Hepatocyte (in vitro differentiated cells): ENCODE measurements around the gene NUDT4B. TPM values are rescaled to one million over a fixed set of nuclear protein-coding genes. Genes with fewer than 3 reads are reported as not detected.
"Not testable (repeated sequence)": the region's sequence is repeated elsewhere in the genome, so short reads cannot be mapped to it uniquely, and the experiment has no call there.

Source experiments
- DNase-seq: peaks from one replicate; pipeline ENCODE4 v3.0.0-alpha.2; 2016; ENCODE audit warnings: low spot score
- H2AFZ ChIP-seq: fragments of 200-600 bp; sonication (generic); 2 replicates; pipeline ENCODE4 v1.6.0; 2016; ENCODE audit warnings: antibody characterized with exemption, mild to moderate bottlenecking
- H3K27ac ChIP-seq: fragments of 200-600 bp; sonication (generic); 2 replicates; pipeline ENCODE4 v1.5.1; 2016; ENCODE audit warnings: mild to moderate bottlenecking
- H3K27me3 ChIP-seq: fragments of 200-600 bp; sonication (generic); 2 replicates; pipeline ENCODE4 v1.6.1; 2016
- H3K36me3 ChIP-seq: fragments of 200-600 bp; sonication (generic); replicated peaks from 2 replicates; pipeline ENCODE4 v1.5.1; 2016; ENCODE audit warnings: low read depth; ENCODE audit not compliant: insufficient read depth
- H3K4me1 ChIP-seq: fragments of 200-600 bp; sonication (generic); 2 replicates; pipeline ENCODE4 v1.5.1; 2016; ENCODE audit warnings: mild to moderate bottlenecking, moderate library complexity; ENCODE audit not compliant: insufficient read depth
- H3K4me2 ChIP-seq: fragments of 200-600 bp; sonication (generic); 2 replicates; pipeline ENCODE4 v1.6.0; 2016
- H3K4me3 ChIP-seq: fragments of 200-600 bp; sonication (generic); 2 replicates; pipeline ENCODE4 v1.5.1; 2016; ENCODE audit warnings: mild to moderate bottlenecking
- H3K79me2 ChIP-seq: fragments of 200-600 bp; sonication (generic); 2 replicates; pipeline ENCODE4 v1.6.0; 2017; ENCODE audit warnings: mild to moderate bottlenecking
- H3K9me2 ChIP-seq: fragments of 200-600 bp; sonication (generic); replicated peaks from 2 replicates; pipeline ENCODE4 v1.6.0; 2017; ENCODE audit warnings: mild to moderate bottlenecking; ENCODE audit not compliant: insufficient read depth
- H3K9me3 ChIP-seq: fragments of 200-600 bp; sonication (generic); 2 replicates; pipeline ENCODE4 v1.5.1; 2016; ENCODE audit warnings: low read depth, mild to moderate bottlenecking
- H4K20me1 ChIP-seq: fragments of 200-600 bp; sonication (generic); 2 replicates; pipeline ENCODE4 v1.6.0; 2016; ENCODE audit warnings: mild to moderate bottlenecking; ENCODE audit not compliant: insufficient read depth, poor library complexity, severe bottlenecking
- WGBS: methylation state at CpG from one replicate; pipeline ENCODE4 v1.1.6; 2016; ENCODE audit warnings: low lambda C conversion rate; ENCODE audit errors: missing lambda C conversion rate; 5-methylcytosine and 5-hydroxymethylcytosine counted together
- polyA plus RNA-seq: library from polyadenylated mRNA; unstranded; fragments of >200 nt; fragmentation: Nextera tagmentation; extraction: Ambion mirVana; gene quantifications from 2 replicates; pipeline ENCODE4 v1.2.1, GENCODE V29; 2016
- total RNA-seq: library from RNA; depleted of rRNA; stranded (reverse); fragments of >200 nt; gene quantifications from 2 replicates; pipeline ENCODE4 v1.2.3, GENCODE V29; 2014

The NUDT4B gene
- total and polyA plus RNA-seq, 2 experiments from 2014 or later: 11.6 to 107 TPM

DNA sequence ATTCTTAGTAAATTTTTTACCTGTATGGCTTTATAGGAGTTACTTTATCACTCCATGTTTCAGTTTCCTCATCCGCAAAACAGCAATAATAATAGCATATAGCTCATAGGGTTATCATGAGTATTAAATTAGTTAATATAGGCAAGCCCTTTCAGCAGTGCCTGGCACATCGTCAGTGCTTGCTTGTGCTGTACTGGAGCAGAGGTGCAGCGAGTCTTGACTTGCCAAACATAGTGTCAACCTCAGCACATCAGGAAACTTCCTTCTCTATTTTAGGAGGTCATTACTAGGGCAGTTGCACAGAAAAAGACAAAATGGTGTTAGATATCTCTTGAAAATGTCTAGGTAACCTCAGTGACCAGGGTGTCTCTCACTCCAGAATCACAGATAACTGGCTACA lies 33.1 kb upstream of the NUDT4B start:
- not testable (repeated sequence) for H3K4me3 ChIP-seq, H3K4me2 ChIP-seq, H3K9me2 ChIP-seq, H2AFZ ChIP-seq, H4K20me1 ChIP-seq, H3K4me1 ChIP-seq, H3K27me3 ChIP-seq, H3K27ac ChIP-seq, H3K36me3 ChIP-seq, DNase-seq, H3K9me3 ChIP-seq, H3K79me2 ChIP-seq
- WGBS: no CpG with 5 or more reads among the region's 3 CpGs

DNA sequence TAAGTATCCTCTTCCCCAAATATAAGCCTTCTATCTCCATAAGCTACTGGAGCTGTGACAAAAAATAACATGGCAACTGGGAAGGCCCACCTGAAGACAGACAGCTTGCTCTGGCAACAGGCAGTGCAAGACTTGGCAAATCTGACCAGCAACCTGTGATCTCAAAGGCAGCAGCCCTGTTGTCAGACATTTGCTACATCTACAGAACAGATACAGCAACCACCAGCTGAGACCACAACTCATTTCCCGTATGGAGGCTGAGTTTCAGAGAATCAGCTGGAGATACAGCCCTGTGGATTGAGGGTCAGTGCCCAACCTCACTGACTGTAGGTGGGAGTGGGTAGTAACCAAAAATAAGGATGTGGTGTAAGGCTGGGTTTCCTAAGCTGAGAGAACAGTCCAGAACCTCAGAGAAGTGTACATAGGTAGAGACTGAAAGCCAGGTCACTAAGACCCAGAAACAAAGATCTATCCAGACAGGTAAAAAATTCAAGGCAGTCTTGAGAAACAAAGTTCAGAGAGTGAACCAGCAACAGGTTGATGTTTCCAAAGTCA lies 31.5 kb upstream of the NUDT4B start:
- not testable (repeated sequence) for H3K27me3 ChIP-seq, H3K4me3 ChIP-seq, DNase-seq, H3K4me1 ChIP-seq, H3K9me3 ChIP-seq, H4K20me1 ChIP-seq, H2AFZ ChIP-seq, H3K27ac ChIP-seq, H3K9me2 ChIP-seq, H3K79me2 ChIP-seq, H3K36me3 ChIP-seq, H3K4me2 ChIP-seq
- no CpG with 5 or more reads among the region's 1 CpG for WGBS

DNA sequence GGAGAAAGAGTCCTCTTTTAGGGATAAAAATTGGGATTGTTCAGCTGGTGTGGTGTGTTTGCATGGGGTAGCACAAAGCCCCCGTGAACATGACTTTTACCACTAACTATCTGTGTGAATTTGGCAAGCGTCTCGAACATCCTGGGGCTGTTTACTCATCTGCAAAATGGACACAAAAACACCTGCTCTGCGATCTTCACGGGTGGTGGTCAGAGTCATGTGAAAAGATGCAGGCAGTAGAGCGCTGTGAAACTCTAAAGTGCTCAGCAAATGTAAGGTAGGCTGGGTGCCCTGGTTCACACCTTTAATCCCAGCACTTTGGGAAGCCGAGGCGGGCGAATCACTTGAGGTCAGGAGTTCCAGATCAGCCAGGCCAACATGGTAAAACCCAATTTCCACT lies 27.7 kb upstream of the NUDT4B start:
- H3K79me2 ChIP-seq, H3K9me3 ChIP-seq: not testable (repeated sequence)
- no CpG with 5 or more reads among the region's 9 CpGs for WGBS

DNA sequence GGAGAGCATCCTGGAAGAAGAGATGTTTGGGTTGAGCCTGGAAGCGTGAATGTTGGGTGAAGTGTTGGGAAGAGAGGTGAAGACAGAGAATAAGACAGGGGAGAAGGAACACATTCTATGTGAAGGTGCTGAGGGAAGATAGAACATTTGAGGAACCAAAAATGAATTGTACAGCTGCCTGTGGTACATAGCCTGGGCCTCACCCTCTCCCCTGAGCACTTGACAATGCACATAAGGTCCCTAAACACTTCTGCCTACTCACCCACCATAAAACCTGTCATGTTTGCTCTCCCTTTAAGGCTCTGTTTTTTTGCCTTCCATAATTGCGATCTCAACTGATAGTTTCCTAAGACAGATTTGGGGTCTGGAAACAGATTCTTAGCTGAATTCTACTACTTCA lies 25.8 kb upstream of the NUDT4B start:
- 100% methylated on average over 1 of the region's 2 CpGs for WGBS
- H3K4me2 ChIP-seq: not testable (repeated sequence)

More for the DNA sequence above, 27.7 kb upstream of the NUDT4B start:
- H3K36me3 ChIP-seq, H3K9me2 ChIP-seq, H3K4me3 ChIP-seq, H3K27ac ChIP-seq, H4K20me1 ChIP-seq, H3K4me1 ChIP-seq, H3K27me3 ChIP-seq, H3K4me2 ChIP-seq, DNase-seq, H2AFZ ChIP-seq: not testable (repeated sequence)

DNA sequence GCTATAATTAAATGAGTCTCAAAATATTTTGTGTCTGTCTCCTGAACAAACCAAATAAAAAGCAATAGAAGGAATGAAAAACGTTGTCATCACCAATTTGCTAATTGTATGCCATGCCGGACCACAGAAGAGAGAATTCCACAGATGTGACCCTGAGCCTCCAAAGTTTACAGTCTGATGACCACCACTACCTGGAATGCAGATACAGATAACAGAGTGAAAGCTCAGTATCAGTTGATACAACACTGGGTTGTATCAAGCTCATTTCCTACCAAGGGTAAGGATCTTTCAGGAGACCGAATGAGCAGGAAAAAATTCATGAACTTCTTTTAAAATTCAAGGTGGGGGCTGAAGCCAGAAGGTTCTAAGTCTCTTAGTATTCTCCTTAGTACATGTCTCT lies 25.1 kb upstream of the NUDT4B start:
- H3K9me2 ChIP-seq, H3K9me3 ChIP-seq, H3K36me3 ChIP-seq, H3K79me2 ChIP-seq, H3K27ac ChIP-seq, H2AFZ ChIP-seq, H3K4me1 ChIP-seq, H4K20me1 ChIP-seq, DNase-seq, H3K4me2 ChIP-seq, H3K27me3 ChIP-seq, H3K4me3 ChIP-seq: not testable (repeated sequence)
- no CpG with 5 or more reads among the region's 3 CpGs for WGBS

More for the DNA sequence above, 25.8 kb upstream of the NUDT4B start:
- H3K27me3 ChIP-seq, DNase-seq, H3K9me3 ChIP-seq, H3K79me2 ChIP-seq, H3K4me3 ChIP-seq, H3K36me3 ChIP-seq, H4K20me1 ChIP-seq, H2AFZ ChIP-seq, H3K27ac ChIP-seq, H3K4me1 ChIP-seq, H3K9me2 ChIP-seq: not testable (repeated sequence)

DNA sequence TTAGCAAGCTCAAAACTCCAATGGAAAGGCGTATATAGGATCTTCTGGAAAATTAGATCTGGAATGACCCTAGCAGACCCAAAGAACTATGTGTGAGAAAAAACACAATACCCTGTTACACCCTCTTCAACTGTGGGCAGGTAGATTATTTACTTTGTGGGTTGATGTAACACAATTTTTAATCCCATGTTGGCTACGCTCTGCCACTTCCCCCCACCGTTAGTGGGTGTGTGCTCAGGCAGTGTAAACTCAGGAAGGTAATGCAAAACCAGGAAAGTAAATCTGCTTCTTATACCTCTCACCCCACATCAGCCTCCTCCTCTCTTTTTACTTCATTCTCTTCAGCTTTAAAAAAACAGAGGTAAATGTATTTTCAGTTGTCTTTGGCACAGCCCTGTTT lies 23.7 kb upstream of the NUDT4B start:
- not testable (repeated sequence) for H3K9me2 ChIP-seq, H3K79me2 ChIP-seq, H3K9me3 ChIP-seq, H3K27me3 ChIP-seq, H4K20me1 ChIP-seq, H2AFZ ChIP-seq, H3K27ac ChIP-seq, H3K4me1 ChIP-seq, H3K4me3 ChIP-seq, H3K4me2 ChIP-seq, H3K36me3 ChIP-seq, DNase-seq
- no CpG with 5 or more reads among the region's 3 CpGs for WGBS

DNA sequence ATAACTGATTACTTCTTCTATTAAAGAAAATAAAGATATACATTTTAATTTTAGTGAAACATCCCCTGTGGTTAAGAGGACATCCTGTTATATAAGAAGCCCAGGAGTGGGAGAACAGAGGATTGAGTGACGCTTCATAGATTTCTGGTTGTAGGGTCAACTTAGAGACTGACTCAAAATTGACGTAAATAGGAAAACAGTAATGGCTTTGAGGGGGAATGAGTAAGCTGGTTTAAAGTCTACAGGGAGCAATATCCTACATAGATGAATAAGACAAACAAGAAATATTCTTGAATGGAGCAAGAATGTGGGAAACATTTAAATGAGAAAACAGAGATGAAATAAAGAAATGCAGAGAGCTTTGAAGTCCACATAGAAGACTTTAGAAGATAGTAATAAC lies 20.7 kb upstream of the NUDT4B start:
- H3K27ac ChIP-seq, H3K27me3 ChIP-seq, H3K9me3 ChIP-seq, H4K20me1 ChIP-seq, H3K36me3 ChIP-seq, H3K9me2 ChIP-seq, H3K4me2 ChIP-seq, DNase-seq, H3K4me1 ChIP-seq, H2AFZ ChIP-seq, H3K79me2 ChIP-seq, H3K4me3 ChIP-seq: not testable (repeated sequence)
- no CpG with 5 or more reads among the region's 2 CpGs for WGBS

DNA sequence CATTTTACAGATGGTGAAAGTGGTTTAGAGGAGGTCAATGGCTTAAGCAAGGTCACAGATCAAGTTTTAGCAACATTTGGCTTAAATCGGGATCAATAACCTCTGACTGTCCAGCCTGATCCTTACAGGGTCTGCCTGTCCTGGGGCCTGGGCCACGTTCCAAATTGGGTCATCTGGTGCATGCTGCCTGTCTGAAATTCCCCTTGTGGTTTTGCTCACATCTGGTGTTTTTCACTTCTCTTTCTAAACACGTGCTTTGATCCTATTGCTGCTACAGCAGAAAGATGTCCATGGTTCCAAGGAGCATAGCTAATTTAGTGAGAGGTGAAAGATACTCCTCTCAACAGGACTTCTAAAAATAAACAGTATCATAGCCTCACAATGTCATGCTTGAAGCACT lies 19.4 kb upstream of the NUDT4B start:
- H3K4me3 ChIP-seq, H4K20me1 ChIP-seq, H3K9me3 ChIP-seq, H3K9me2 ChIP-seq, H3K27me3 ChIP-seq, H3K79me2 ChIP-seq, H3K4me2 ChIP-seq, H3K4me1 ChIP-seq, H3K27ac ChIP-seq, DNase-seq, H3K36me3 ChIP-seq, H2AFZ ChIP-seq: not testable (repeated sequence)
- no CpG with 5 or more reads among the region's 3 CpGs for WGBS

DNA sequence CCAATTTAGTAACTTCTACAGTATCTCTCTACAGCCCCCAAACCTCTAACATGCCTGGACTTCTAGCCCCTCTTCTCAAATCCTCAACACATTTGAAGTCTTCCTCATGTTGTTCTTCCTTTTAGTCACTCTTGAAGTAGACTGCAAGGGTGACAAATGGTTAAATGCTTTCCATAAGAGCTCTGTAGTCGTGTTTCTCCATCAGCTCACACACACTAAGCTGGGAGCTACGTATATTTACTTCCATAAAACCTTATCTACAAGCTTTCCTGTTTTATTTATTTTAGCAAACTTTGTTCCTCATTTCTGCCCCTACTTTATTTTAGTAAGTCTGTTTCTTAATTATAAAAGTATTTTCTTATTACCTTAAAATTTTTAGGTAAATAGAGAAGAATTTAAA lies 19.0 kb upstream of the NUDT4B start:
- H3K4me1 ChIP-seq, H3K9me3 ChIP-seq, H3K4me2 ChIP-seq, H3K27ac ChIP-seq, H4K20me1 ChIP-seq, H3K4me3 ChIP-seq, H3K79me2 ChIP-seq, H3K9me2 ChIP-seq, H3K27me3 ChIP-seq, H2AFZ ChIP-seq, DNase-seq, H3K36me3 ChIP-seq: not testable (repeated sequence)
- WGBS: no CpG with 5 or more reads among the region's 2 CpGs
